ENCODE measurements around the gene CD302.

DNA sequence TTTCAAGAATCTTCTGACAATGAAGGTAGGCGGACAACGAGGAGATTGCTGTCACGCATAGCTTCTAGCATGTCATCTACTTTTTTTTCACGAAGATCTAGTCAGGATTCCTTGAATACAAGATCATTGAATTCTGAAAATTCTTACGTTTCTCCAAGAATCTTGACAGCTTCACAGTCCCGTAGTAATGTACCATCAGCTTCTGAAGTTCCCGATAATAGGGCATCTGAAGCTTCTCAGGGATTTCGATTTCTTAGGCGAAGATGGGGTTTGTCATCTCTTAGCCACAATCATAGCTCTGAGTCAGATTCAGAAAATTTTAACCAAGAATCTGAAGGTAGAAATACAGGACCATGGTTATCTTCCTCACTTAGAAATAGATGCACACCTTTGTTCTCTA lies 49.9 kb downstream of the CD302 start:
- TF ChIP-seq SMC3 (IDR thresholded peaks at IDR 0.05) (no peak), HDAC2 (IDR thresholded peaks at IDR 0.05) (no peak), PBX3 (IDR thresholded peaks at IDR 0.05) (no peak), CTCF (IDR thresholded peaks at IDR 0.05) (no peak), MAZ (IDR thresholded peaks at IDR 0.05; ENCODE audit: borderline replicate concordance, low read depth, low read length) (no peak), ZFP36 (IDR thresholded peaks at IDR 0.05; ENCODE audit: borderline replicate concordance, partially characterized antibody) (no peak), POLR2A (IDR thresholded peaks at IDR 0.05; ENCODE audit: low read length) (no peak), RNF2 (IDR thresholded peaks at IDR 0.05; ENCODE audit: borderline replicate concordance, low read depth) (no peak), PHF8 (IDR thresholded peaks at IDR 0.05; ENCODE audit: borderline replicate concordance, low read depth) (no peak), EHMT2 (IDR thresholded peaks at IDR 0.05; ENCODE audit: low read depth) (no peak), TFCP2L1 (CRISPR knock-in tag; IDR thresholded peaks at IDR 0.05) (no peak), RARB (CRISPR knock-in tag; IDR thresholded peaks at IDR 0.05) (no peak)
- TF ChIP-seq, protein P1, sequence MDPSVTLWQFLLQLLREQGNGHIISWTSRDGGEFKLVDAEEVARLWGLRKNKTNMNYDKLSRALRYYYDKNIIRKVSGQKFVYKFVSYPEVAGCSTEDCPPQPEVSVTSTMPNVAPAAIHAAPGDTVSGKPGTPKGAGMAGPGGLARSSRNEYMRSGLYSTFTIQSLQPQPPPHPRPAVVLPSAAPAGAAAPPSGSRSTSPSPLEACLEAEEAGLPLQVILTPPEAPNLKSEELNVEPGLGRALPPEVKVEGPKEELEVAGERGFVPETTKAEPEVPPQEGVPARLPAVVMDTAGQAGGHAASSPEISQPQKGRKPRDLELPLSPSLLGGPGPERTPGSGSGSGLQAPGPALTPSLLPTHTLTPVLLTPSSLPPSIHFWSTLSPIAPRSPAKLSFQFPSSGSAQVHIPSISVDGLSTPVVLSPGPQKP (IDR thresholded peaks at IDR 0.05; ENCODE audit: low read depth, low read length): no peak
